ENCODE data around the gene CERS6.

Gene CERS6

DNA sequence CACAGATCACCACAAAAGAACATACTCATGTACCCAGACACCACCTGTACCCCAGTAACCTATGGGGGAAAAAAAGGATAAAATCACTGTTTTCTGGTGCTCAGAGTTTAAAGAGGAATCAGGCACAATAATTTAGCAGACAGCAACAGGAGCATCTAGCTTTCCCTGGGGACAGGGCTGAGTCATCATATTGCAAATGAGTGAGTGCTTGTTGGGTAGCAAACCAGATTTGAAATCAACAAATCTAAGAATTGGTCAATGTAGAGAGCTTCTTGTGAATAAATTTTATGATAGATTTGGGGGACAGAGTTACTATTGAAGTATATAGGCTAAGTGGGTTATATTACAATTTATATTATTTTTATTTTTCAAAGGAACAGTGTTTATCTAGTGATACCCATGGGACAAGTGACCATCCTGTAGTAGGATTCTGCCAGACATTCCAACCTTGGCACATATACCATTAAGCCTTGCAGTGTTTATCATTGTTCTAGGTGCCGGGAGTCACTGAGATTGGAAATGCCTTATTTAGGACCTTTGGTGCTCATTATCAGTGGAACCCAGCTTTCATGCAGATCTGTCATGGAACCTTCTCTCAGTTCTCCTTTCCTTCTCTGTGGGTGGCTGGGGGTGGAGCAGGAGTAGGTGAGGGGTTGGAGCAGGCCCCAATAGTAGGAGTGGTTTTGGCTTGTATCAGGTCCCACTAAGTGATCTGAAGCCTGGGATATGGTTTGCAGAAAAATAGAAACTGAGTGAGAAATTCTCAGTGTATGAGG is 117.2 kb downstream of the CERS6 start:
- no peak for DNase-seq

DNA sequence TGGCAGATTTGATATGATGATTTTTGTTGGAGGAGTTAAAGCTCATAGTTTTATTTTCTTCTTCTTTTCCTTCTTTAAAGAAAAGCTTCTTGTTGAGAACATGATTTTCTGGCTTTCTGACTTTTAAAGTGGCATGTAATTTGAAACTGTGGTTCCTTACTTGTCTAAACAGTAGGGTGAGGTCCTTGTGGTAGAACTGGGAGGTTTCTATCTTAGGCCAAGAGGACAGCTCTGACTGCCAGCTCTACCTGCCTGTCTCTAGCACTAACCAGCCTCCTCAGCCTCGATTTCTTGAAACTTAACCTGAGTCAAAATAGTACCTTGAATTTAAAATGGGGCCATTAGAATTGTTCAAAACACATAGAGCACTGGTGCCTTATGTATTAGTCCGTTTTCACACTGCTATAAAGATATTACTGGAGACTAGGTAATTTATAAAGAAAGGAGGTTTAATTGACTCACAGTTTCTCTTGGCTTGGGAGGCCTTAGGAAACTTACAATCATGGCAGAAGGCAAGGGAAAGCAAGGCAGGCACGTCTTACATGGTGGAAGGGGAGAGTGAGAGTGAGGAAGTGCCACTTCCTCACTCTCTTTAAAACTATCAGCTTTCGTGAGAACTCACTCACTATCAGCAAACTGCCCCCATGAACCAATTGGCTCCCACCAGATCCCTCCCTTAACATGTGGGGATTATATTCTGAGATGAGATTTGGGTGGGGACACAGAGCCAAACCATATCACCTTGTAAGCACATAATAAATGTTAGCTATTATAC is 119.0 kb downstream of the CERS6 start:
- no peak for DNase-seq

DNA sequence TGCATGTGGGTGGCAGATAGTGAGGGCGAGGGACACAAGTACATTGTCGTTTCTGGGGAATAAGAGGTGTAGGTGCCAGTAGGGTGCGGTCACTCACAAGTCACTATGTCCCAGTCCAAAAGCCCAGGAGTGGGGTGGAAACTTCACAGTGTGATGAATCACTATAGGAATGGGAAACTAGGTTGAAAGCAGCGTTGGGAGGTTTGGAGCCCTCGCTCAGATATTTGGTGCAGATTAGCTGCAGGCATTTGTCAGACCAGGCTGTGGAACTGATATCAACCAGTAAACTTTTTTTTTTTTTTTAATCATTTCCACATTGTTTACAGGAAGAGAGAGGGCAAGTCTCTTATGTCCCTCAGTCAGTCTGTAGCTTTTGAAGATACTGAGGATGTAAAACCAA is 121.8 kb downstream of the CERS6 start:
- no peak for DNase-seq

DNA sequence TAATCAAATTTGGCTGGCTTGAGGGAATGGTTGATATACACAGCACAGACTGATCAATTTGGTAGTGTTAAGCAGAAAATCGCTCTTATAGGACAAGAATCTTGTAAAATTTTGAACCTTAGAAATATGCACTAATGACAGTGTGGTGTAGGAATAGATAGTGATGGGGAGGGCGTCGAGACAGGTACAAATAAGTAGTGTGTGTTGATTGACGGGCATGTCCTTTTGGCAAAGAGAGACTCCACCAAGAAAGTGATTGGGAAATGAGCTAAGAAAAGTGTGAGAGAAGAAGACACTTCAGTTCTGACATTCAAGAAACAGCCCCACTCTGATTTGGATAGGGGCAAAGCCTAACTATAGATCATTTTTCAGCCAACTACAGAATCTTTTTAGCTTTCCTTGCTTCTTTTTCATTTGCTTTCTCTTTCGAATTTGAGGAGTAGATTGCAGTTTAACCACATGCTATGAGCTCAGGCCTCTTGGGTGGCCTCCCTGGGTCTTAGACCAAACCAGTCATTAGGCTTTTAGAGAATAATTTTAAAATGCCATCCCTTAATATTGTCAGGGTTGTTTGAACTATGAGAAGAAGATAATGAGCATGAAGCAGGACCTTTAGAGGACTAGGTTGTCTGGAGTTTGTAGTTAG is 127.1 kb downstream of the CERS6 start:
- DNase-seq = no peak

DNA sequence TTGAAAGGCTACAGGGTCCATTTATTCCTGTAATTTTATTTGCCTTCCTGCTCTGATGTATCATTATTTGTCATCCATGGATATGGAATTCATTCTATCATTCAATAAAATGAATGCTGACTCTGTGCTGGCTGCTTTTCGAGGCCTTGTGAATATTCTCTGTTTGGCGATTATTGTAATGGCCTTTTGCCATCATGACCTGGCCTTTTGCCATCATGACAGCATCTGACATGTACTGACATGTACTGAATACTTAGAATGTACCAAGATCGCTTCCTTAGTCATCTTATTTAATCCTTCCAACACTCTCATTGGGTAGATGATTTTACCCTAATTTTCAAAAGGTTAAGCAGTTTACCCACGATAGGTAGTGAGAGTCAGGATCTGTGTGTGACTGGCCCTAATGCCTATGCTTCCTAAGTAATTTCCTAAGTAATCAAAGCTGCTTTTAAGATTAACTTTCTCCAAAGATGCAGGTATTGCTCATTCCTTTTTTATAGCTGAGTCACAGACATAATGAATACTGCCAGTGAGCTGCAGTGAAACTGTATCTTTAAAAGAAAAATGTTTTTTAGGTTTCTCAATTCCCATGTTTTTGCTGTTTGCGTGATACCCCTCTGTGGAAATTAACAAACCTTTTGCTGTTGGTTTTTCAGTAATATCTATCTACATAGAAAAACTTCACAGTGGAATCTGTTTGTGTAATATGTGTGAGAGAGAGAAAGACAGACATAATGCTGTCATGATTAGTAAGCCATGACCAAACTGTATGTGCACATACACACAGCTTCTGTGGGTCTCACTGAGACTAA is 127.8 kb downstream of the CERS6 start:
- DNase-seq = no peak

DNA sequence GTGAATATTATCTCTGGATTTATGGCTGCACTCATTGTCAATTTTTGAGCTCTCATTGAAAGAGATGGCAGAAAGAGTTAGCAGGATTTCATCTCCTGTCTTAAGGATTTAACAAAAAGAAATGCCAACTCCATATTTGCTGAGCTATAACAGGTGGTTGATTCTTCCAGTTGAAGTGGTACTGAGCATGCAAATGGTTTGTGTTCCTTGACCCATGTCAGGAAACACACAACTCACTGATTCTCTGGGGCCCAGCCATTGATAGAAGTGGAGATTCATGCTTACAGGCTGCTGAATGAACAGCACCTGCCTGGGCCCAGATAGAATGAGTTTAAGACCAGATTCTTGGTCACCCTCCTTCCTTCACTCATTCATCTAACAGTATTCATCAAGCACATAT is 128.8 kb downstream of the CERS6 start:
- DNase-seq = no peak

DNA sequence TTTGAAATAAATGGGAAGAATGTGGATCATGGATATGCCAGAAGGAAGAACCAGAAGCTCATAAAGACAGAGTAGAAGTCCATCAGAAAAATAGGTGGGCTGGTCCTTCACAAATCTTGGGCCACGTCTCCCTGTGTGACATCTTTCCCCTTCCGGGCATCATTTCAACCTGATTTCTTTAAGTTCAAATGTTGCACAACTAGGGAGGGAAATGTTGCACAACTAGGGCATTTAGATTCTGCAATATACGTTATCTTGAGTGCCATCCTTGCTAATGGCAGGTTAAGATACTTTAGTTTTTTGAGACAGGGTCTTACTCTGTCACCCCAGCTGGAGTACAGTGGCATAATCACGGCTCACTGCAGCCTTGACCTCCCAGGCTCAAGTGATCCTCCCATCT is 129.6 kb downstream of the CERS6 start:
- no peak for DNase-seq

DNA sequence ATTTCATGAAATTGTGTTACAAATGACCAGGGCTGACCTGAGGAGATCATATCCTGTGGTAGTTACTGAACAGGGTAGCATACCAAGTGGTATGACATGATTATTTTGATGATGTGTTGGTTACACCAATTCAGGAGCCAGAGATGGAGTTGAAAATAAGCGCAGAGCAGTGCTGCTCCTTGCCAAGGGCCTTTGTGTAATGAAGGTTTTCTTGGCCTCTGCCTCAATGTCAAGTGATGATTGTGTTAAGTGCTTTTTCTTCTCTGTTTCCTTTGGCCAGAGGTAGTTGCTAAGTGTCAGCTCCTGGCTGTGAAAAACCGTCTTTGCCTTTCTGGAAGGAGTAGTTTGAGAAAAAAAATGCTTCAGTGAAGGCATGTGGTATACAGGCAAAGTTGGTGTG is 131.2 kb downstream of the CERS6 start:
- no peak for DNase-seq

DNA sequence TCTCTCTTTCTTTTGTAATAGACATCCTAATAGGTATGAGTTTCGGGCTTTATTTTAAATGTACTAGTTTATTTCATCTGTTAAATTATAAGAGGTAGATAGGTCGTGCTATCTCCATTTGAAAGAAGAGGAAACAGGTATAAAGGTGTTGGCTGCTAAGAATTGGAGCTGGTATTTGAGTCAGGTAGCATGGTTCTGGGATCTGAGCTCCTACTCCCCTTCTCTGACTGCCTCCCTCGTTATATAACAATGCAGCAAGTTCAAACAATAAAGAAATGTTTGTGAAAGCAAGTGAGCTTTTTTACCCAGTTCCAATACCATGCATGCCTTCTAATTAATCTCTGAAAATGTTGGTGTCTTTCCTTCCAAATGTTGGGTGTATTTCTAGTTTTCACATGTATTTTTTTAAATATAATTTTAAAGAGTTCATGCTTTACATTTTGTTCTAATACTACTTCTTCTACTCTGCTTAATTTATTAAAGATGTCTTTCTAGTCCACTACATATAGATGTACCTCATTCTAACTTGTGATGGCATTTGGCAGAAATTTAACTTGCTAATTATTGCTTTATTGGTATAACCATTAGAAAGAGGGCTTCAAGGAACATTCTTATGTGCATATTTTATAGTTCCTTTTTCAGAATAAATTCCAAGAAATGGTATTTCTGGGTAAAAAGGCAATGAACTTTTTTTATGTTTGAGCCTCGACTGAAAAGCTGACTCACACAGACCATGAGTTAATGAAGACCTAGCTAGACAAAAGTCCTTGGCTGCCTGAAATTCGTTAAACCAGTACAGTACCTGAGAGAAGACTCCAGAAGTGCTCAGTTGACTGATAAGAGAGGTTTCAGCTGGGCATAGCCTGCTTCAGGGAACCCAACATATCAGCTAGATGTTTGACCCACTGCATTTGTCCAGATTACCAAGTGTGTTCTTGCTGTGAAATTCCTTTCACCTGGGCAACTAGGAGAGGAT is 133.5 kb downstream of the CERS6 start:
- no peak for DNase-seq

DNA sequence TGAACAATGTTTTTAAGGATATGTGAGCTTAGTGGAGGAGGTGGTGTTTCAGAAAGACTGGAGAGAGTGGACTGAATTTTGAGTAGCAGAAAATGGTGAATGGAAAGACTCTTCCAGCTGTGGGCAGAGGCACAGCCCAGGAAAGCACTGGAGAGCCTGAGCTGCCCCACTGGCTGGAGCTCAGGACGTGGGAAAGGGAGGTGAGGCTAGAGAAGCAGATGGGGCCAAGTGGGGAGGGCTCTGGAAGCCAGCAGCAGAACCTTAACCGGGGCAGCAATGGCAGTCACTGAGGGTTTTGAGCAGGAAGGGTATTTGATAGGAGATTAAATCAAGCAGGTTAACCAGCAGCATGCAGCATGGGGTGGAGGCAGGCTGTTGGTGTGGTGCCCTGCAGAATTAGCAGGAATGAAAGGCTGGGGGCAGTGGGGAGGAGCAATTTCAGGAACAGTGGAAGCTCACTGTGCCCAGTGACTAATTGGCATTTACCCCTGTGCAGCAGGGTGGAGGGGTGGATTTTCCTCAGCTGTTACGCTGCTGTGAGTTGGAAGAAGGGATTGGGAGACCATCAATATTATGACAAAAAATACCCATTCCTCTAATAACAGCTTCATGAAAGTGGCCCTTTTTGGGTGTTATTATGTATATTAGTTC is 136.2 kb downstream of the CERS6 start:
- no peak for DNase-seq

DNA sequence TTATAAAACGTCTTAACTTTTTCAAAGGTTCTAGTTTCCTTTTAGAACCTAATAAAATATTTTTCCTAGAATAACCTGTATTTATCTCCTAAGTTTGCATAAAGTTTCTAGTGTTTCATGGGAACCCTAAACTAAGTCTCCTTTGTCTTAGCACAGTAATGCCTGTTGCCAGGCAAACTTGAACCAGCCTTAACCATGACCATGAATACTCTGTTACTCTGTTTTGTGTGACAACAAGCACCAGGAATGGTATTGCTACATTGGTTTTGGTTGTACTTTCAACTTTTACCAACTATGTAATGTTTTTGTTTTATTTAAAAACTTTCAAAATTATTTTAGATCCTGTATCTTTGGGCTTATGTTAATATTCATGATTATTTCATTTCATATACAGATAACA is 137.6 kb downstream of the CERS6 start:
- DNase-seq = no peak

DNA sequence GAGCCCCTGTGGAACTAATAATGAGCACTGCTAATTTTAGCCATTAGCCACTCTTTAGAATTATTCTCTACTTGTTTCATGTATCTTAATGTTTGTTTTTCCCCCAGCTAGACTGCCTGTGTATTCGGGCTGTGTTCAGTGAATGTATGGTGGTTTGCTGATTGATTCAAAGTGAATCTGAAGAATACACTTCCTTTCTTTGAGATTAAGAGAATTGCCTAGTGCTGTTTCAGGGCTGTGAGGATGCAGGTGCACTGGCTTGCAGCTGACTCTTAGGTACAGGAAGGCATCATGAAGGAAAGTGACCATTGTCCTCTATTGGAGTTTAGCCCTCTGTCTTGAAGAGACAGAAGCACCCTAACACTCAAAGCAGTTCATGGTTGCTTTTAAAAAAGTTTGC is 138.7 kb downstream of the CERS6 start:
- DNase-seq = no peak

DNA sequence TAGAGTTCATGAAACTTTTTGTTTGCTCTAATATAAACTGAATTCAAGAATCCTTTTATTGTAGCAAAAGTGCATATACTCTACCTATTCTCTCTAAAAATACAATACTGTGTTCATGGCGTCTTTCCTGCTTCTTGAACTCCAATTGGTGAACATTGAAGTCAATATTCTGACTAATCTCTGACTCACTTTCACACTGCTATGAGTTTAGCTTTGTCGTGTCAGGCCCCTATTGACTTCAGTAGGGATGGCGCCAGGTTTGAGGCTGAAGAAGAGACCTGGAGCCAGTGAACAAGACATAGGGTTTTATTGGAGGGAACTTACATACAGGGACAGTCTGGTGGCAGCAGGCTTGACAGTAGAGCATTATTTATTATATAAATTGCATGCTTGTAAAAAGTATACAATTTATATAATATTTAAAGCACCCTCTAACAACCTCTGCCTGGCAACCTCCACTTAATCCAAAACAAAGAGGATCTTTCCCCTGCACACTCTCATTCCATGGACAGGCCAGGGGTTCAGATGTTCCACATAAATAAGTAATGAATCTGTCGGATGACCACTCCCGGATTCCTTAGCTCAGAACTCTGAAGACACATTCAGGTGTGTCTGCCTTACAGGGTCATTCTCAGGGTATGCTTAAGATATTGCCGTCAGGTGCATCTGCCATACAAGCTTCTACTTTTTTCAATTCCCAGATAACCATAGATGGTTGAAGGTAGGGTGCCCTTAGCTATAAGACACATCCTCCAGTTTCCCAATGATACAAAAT is 141.0 kb downstream of the CERS6 start:
- no peak for DNase-seq

DNA sequence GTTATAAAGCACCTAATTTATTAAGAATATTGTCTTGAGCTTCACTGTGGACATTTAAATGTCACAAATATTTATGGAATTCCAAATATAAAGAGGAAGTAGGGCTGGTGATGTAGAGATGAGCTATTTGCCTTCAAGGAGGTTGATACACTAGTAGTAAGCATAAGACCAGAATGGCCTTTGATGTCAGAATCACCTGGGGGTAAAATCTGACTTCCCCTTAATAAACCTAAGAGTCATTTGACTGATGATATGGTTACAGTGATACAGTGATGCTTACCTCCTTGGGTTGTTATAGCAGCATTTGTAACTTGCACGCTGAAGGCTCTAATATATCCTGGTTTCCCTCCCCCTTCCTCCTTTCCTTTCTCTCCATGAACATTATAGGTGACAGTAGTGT is 143.7 kb downstream of the CERS6 start:
- no peak for DNase-seq

DNA sequence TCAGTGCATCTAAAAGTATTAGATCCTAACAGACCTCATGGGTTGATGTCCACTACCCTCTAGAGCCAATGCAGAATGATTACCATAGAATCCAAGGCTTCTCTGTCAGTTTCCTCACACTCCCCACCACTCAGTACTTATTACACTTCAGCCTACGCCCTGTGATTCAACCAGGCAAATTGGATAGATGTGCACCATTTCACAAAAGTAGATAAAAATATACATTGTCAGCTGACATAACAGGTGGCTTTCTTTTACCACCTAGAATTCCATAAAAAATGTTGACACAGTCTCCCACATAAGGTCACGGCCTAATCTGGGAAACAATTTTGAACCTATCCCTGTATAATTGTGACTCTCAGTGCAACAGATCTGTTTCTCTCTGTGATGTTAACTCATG is 144.9 kb downstream of the CERS6 start:
- no peak for DNase-seq

DNA sequence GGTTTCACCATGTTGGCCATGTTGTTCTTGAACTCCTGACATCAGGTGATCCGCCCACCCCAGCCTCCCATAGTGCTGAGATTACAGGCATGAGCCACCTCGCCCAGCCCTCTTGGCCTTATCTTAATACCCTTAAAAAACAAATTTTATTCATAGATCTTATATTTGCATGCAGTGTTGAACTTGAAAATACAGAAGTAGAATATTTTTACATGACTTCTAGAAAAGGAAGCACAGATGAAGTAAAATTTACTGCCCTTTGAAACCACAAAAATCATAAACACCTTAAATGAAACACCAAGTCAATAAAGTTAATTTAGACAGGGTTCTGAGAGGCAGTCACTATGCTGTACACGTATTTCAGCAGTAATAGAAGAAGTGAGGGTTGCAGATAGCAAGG is 145.7 kb downstream of the CERS6 start:
- no peak for DNase-seq

DNA sequence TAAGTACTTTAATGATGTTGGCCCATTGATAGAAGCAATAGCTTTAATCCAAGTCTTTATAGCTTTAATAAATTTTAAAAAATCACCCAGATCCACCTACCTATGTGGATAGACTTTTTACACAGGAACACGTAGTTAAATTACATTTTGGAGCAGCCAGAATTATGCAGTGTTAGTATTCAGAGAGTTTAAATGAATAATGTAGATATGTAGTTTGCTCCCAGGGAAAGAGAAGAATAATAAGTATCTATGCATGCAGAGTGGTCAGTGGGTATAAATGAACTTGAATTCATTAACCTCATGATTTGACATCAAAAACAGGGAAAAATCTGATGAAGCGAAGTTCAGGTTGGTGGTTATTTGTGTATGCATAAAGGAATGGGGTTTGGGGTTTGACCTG is 146.3 kb downstream of the CERS6 start:
- no peak for DNase-seq

DNA sequence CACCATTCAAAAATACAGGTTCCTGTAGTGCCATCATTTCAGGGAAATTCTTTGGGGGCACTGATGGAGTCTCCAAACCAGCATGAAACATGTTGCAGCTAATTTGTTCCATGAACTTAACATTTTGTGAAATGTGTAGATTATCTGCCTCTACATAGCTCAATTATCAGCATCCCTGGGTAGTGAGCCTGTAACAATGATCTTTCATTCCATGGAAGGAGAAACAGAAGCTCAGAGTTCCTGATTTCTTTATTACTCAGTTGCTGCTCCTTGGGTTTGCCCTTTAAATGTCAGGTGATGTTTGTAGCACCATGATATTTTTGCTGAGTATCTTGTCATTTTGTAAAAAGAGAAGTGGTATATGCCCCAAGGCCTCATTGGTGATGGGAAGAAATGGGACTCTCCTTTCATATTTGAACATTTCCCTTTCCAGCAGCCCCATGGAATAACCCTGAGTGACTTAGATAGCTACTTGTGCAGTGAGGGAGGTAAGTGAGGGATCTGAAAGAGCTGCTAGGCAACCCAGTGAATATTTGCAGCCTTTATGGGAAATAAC is 146.9 kb downstream of the CERS6 start:
- no peak for DNase-seq

DNA sequence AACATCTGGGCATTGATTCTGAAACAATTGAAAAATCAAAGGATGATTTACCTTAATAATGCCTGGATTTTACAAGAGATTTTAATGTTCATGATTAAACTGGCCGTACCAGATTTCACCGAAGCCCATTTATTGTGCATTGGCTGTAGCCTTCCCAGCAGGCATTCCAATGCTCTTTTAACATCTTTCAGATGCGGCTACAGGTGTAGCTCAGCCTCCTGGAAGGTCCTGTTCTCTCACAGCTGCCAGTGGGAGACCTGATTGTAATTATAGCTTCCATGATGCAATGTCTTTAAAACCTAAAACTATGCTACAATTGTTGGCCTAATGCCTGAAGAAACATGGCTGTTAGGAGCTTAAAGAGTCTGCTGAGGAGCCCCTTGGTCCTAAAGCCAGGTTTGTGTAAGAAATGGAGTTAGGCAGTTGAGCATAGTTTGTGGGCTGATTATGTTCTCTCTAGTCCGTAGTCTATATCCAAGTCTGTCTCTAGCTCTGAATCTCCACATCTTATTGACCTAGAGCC is 147.4 kb downstream of the CERS6 start:
- no peak for DNase-seq

DNA sequence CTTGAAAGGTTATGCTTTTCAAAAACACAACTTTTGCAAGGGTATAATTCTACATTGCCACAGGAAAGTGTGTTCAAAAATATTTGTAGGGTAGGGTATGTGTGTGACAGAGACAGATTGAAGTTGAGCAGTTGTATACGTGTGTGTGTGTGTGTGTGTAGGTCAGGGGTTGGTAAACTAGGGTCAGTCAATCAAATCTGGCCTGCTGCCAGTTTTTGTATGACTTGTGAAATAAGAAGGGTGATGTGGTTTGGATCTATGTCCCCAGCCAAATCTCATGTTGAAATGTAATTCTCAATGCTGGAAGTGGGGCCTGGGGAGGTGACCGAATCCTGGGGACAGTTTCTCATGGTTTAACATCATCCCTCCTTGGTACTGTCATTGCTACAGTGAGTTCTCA is 148.2 kb downstream of the CERS6 start:
- DNase-seq = no peak

All from NCI-H748 treated with DMSO at 0.1 percent for 48 hours (cell line).